IMR-90 (cell line): ENCODE results near the gene RALGAPA2. TPM values are rescaled to one million over a fixed set of nuclear protein-coding genes. Genes with fewer than 3 reads are reported as not detected.

ENCODE experiments used
- ATAC-seq: fragments of 200-7000 bp; cut with Tn5 transposase; 2 replicates; pipeline ENCODE4 v1.9.1; 2020; ENCODE audit warnings: low read depth, mild to moderate bottlenecking, moderate library complexity
- BruUV-seq: library from RNA; stranded (reverse); fragments of 400-500 nt; replicated peaks from 2 replicates; lab custom pipeline; 2021; lab: Mats Ljungman, UMichigan
- CTCF ChIA-PET: fragments of 300-600 bp; formaldehyde crosslinking; extraction: SDS; loops from one replicate; lab custom pipeline; 2021; ENCODE audit warnings: antibody characterized with exemption; lab: Yijun Ruan, JAX
- POLR2A ChIA-PET: fragments of 300-600 bp; sonication (Branson Sonifier 250); formaldehyde crosslinking; loops from one replicate; lab custom pipeline; 2022; ENCODE audit warnings: antibody characterized with exemption; ENCODE audit not compliant: unreplicated experiment; lab: Charles Lee
- DNase-seq: peaks from one replicate; pipeline ENCODE4 v3.0.0; 2013
- H2AFZ ChIP-seq: replicated peaks from 2 replicates; pipeline ENCODE3; 2013; ENCODE audit warnings: low read length, mild to moderate bottlenecking; ENCODE audit not compliant: poor library complexity
- H2AK5ac ChIP-seq: 2 replicates; pipeline ENCODE4 v1.6.1; 2013; ENCODE audit warnings: low read depth, low read length, inconsistent platforms
- H2AK9ac ChIP-seq: replicated peaks from 2 replicates; pipeline ENCODE3; 2013; ENCODE audit warnings: mild to moderate bottlenecking, low read depth, low read length, moderate library complexity; ENCODE audit not compliant: poor library complexity
- H2BK120ac ChIP-seq: 2 replicates; pipeline ENCODE4 v1.6.1; 2013; ENCODE audit warnings: low read depth, low read length, inconsistent platforms
- H2BK15ac ChIP-seq: 3 replicates; pipeline ENCODE4 v1.6.1; 2013; ENCODE audit warnings: low read depth, low read length, inconsistent platforms
- H2BK20ac ChIP-seq: 2 replicates; pipeline ENCODE4 v1.6.1; 2013; ENCODE audit warnings: low read depth, mild to moderate bottlenecking, inconsistent platforms, low read length, moderate library complexity
- H2BK5ac ChIP-seq: 2 replicates; pipeline ENCODE4 v1.6.1; 2013; ENCODE audit warnings: mild to moderate bottlenecking, low read depth, low read length, inconsistent platforms; ENCODE audit not compliant: poor library complexity, severe bottlenecking
- H3K14ac ChIP-seq: replicated peaks from 2 replicates; pipeline ENCODE4 v1.6.1; 2013; ENCODE audit warnings: low read depth, low read length, inconsistent platforms
- H3K18ac ChIP-seq: 2 replicates; pipeline ENCODE4 v1.6.1; 2013; ENCODE audit warnings: low read depth, low read length, control low read depth
- H3K23ac ChIP-seq: 2 replicates; pipeline ENCODE4 v1.6.1; 2013; ENCODE audit warnings: low read depth, low read length, inconsistent platforms
- H3K27ac ChIP-seq: 2 replicates; pipeline ENCODE4 v1.5.1; 2013; ENCODE audit warnings: mild to moderate bottlenecking, control low read depth, low read length; ENCODE audit not compliant: insufficient read depth
- H3K27me3 ChIP-seq: 2 replicates; pipeline ENCODE4 v1.6.1; 2013; ENCODE audit warnings: low read length; ENCODE audit not compliant: control insufficient read depth, insufficient read depth
- H3K36me3 ChIP-seq: 2 replicates; pipeline ENCODE4 v1.6.1; 2013; ENCODE audit warnings: low read length, mixed read lengths; ENCODE audit not compliant: control insufficient read depth, insufficient read depth
- H3K4ac ChIP-seq: 2 replicates; pipeline ENCODE4 v1.6.1; 2013; ENCODE audit warnings: low read depth, low read length, inconsistent platforms
- H3K4me1 ChIP-seq: 2 replicates; pipeline ENCODE4 v1.6.1; 2013; ENCODE audit warnings: low read length, mixed read lengths; ENCODE audit not compliant: control insufficient read depth, insufficient read depth
- H3K4me2 ChIP-seq: 2 replicates; pipeline ENCODE4 v1.6.1; 2013; ENCODE audit warnings: low read depth, mild to moderate bottlenecking, control low read depth, low read length, moderate library complexity
- H3K4me3 ChIP-seq: 2 replicates; pipeline ENCODE4 v1.5.1; 2013; ENCODE audit warnings: low read depth, mild to moderate bottlenecking, control low read depth, low read length, moderate library complexity; ENCODE audit not compliant: insufficient read depth
- H3K56ac ChIP-seq: 2 replicates; pipeline ENCODE4 v1.6.1; 2013; ENCODE audit warnings: low read length, inconsistent platforms; ENCODE audit not compliant: insufficient read depth; ENCODE audit errors: extremely low read depth
- H3K79me1 ChIP-seq, 2 experiments: 2 replicates each; pipeline ENCODE4 v1.6.1; 2013; ENCODE audit warnings: low read length in 2 of 2, inconsistent platforms in 1 of 2, low read depth in 1 of 2
- H3K9ac ChIP-seq: 2 replicates; pipeline ENCODE4 v1.6.1; 2013; ENCODE audit warnings: low read depth, low read length, control low read depth
- H3K9me1 ChIP-seq: 2 replicates; pipeline ENCODE4 v1.6.1; 2013; ENCODE audit warnings: low read length, inconsistent platforms; ENCODE audit not compliant: insufficient read depth
- H3K9me3 ChIP-seq: 2 replicates; pipeline ENCODE4 v1.6.1; 2013; ENCODE audit warnings: low read length; ENCODE audit not compliant: control insufficient read depth, insufficient read depth
- H4K20me1 ChIP-seq: 2 replicates; pipeline ENCODE4 v1.6.1; 2013; ENCODE audit warnings: low read length, inconsistent platforms; ENCODE audit not compliant: insufficient read depth
- H4K5ac ChIP-seq: 2 replicates; pipeline ENCODE4 v1.6.1; 2013; ENCODE audit warnings: mild to moderate bottlenecking, low read depth, low read length, control low read depth
- H4K8ac ChIP-seq, 2 experiments: 2 replicates each; pipeline ENCODE4 v1.6.1; 2013; ENCODE audit warnings: low read depth in 2 of 2, low read length in 2 of 2, control low read depth in 1 of 2, inconsistent platforms in 1 of 2
- H4K91ac ChIP-seq: 2 replicates; pipeline ENCODE4 v1.6.1; 2013; ENCODE audit warnings: low read depth, low read length, inconsistent platforms; ENCODE audit not compliant: insufficient read depth
- BHLHE40 ChIP-seq: fragments of 150-350 bp; IDR thresholded peaks from 2 replicates; pipeline ENCODE4 v1.6.1; 2016; ENCODE audit warnings: mild to moderate bottlenecking, low read depth, low read length
- MAZ ChIP-seq: IDR thresholded peaks from 2 replicates; pipeline ENCODE4 v1.6.1; 2012; ENCODE audit warnings: low read depth, mild to moderate bottlenecking, low read length, improper control_type of control experiment, moderate library complexity, borderline replicate concordance
- MXI1 ChIP-seq: IDR thresholded peaks from 2 replicates; pipeline ENCODE4 v1.6.1; 2012; ENCODE audit warnings: low read depth, mild to moderate bottlenecking, low read length, moderate library complexity, borderline replicate concordance
- NFE2L2 ChIP-seq: fragments of 150-350 bp; IDR thresholded peaks from 2 replicates; pipeline ENCODE4 v1.6.1; 2016; ENCODE audit warnings: low read depth, mild to moderate bottlenecking, low read length
- WGBS, 2 experiments: methylation state at CpG; one replicate each; pipeline versions ENCODE4 v1.1.5 to v1.1.7; 2013; ENCODE audit warnings: missing lambda C conversion rate in 2 of 2; ENCODE audit not compliant: insufficient read length in 1 of 2; ENCODE audit errors: extremely low coverage in 2 of 2; 5-methylcytosine and 5-hydroxymethylcytosine counted together
- dilution Hi-C: fragments of 300-500 bp; cut with HindIII; formaldehyde crosslinking; loops from one replicate; pipeline ENCODE4 v1.14.3; 2018; ENCODE audit warnings: low sequenced_read_pairs; ENCODE audit not compliant: unreplicated experiment
- in situ Hi-C: fragments of 300-500 bp; cut with MboI; formaldehyde crosslinking; loops from 3 replicates; pipeline ENCODE4 v1.14.3; 2019; ENCODE audit warnings: low sequenced_read_pairs, inconsistent platforms, mixed read lengths
- intact Hi-C: fragments of 100-400 bp; cut with micrococcal nuclease; formaldehyde crosslinking; loops from 2 replicates; pipeline ENCODE4 v1.10.0; 2022
- polyA plus RNA-seq, 3 experiments: library from polyadenylated mRNA; depleted of rRNA; stranded (reverse); fragments of >200 nt; gene quantifications; 2 replicates each; pipeline ENCODE4 v1.2.3, GENCODE V29; 2012; ENCODE audit warnings: low replicate concordance in 1 of 3
- total RNA-seq: library from RNA; depleted of rRNA; stranded (reverse); fragments of >200 nt; gene quantifications from 2 replicates; pipeline ENCODE4 v1.2.3, GENCODE V29; 2012

Gene RALGAPA2
- total and polyA plus RNA-seq, 2 of the 4 experiments (the other 2 are of a cell fraction), result 1.3 to 3.9 TPM

- Histone ChIP-seq H3K9ac (no peak overlapping the region), H3K18ac (no peak overlapping the region), H2BK15ac (no peak overlapping the region), H3K9me3 (no peaks in the 10 kb centered on the region), H3K9me1 (no peaks in the 10 kb centered on the region), H2AK9ac (no peak overlapping the region), H4K8ac (no peak overlapping the region), H3K4ac (no peak overlapping the region), H4K5ac (no peak overlapping the region), H3K4me1 (no peaks in the 10 kb centered on the region), H3K36me3 (no peaks in the 10 kb centered on the region), H3K23ac (no peak overlapping the region), H3K27me3 (no peaks in the 10 kb centered on the region), H2AK5ac (no peak overlapping the region), H3K79me1 (no peaks in the 10 kb centered on the region), H3K14ac (no peak overlapping the region), H2BK20ac (no peak overlapping the region), H3K56ac (no peak overlapping the region), H3K4me2 (no peak overlapping the region), H2BK120ac (no peak overlapping the region), H2BK5ac (no peak overlapping the region), H4K20me1 (no peaks in the 10 kb centered on the region), H2AFZ (no peak overlapping the region), H3K4me3 (no peak overlapping the region), H3K27ac (no peak overlapping the region), H4K91ac (no peak overlapping the region)
- intact Hi-C loops, result no loop called here
- TF ChIP-seq BHLHE40 (no peak), NFE2L2 (peak; percentile 23; the same call in 1 of the 2 replicates), MAZ (no peak), MXI1 (no peak)
- in situ Hi-C loops, result no loop called here
- dilution Hi-C loops, result no loop called here
- ChIA-PET CTCF (interaction anchor here (0.9 kb wide), 1 partner anchor 161 kb away, joined by 3 read pairs; no protein-coding TSS in a partner anchor), POLR2A (interaction anchor here (0.6 kb wide), 1 partner anchor 23 kb away, joined by 3 read pairs; no protein-coding TSS in a partner anchor)
- no CpG with 5 or more reads among the region's 5 CpGs for WGBS, 2 experiments
- ATAC-seq (no peak), DNase-seq (no peak)
- no TSS peak for BruUV-seq
Measured at GRCh38 chr20:20432618-20433286, 279.7 kb downstream of the RALGAPA2 start.
